ENCODE results near the gene IQSEC1.

DNA sequence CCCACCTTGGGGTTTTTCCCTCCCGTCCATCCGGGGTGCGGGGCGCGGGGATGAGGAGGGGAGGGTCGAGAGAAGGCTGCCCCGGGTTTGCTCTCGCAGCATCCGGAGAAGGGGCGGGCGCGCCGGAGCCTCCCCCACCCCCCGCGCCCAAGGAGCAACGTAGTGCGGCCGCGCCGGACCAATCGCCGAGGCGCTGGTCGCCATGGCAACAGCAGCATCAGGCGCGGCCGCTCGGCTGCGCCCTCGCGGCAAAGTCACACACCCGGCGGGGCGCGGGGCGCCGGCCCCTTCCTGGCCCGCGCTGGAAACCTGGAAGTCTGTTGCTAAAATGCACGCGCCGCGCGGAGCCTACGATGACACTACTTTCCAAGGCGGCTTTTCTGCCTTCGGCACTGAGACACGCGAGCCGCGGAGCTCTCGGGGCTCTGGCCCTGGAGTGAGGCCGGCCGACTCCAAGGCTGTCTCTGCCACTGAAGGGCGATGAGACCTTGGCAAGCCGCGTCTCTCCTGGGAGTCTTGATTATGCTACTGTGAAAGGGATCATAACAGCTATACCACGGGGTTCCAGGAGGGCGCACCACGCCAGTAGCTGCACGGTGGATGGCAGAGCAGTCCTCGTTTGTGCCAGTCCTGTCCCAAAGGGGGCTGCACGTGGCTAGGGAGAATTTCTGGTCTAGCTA, at the start of gene IQSEC1:
- TF ChIP-seq CTCF (IDR thresholded peaks at IDR 0.05) (no peak), POLR2AphosphoS5 (IDR thresholded peaks at IDR 0.05) (no peak), POLR2A (IDR thresholded peaks at IDR 0.05) (no peak)

Data from prostate gland (tissue), 2 donors.